Type B pancreatic cell (in vitro differentiated cells): Measurements from ENCODE around the gene APBA2. TPM values are rescaled to one million over a fixed set of nuclear protein-coding genes. Genes with fewer than 3 reads are reported as not detected.

Source experiments
- DNase-seq: peaks from one replicate; pipeline ENCODE4 v3.0.0; 2021; ENCODE audit warnings: mixed read lengths; ENCODE audit not compliant: unreplicated experiment; ENCODE audit errors: extremely low spot score
- H3K27ac Mint-ChIP-seq: 2 replicates; pipeline ENCODE4 v1.8.0; 2021; ENCODE audit warnings: mild to moderate bottlenecking, mixed read lengths
- H3K27me3 Mint-ChIP-seq: 2 replicates; pipeline ENCODE4 v1.8.0; 2021; ENCODE audit warnings: mixed read lengths
- H3K36me3 Mint-ChIP-seq: 2 replicates; pipeline ENCODE4 v1.8.0; 2021; ENCODE audit warnings: mixed read lengths
- H3K4me1 Mint-ChIP-seq: one replicate; pipeline ENCODE4 v1.8.0; 2021; ENCODE audit warnings: mixed read lengths; ENCODE audit not compliant: unreplicated experiment
- H3K4me3 Mint-ChIP-seq: 2 replicates; pipeline ENCODE4 v1.8.0; 2021; ENCODE audit warnings: mild to moderate bottlenecking, mixed read lengths
- H3K9me3 Mint-ChIP-seq: 2 replicates; pipeline ENCODE4 v1.8.0; 2021; ENCODE audit warnings: mixed read lengths
- CTCF ChIP-seq: fragments of 200-600 bp; sonication (generic); conservative IDR thresholded peaks from 2 replicates; pipeline ENCODE4 v1.5.0; 2021; ENCODE audit warnings: antibody characterized with exemption, mild to moderate bottlenecking
- total RNA-seq: library from RNA; stranded (reverse); gene quantifications from 2 replicates; pipeline ENCODE4 v1.2.1, GENCODE V29; 2021; ENCODE audit warnings: low replicate concordance

APBA2 gene
- total RNA-seq, 1 donor from 2014 or later = 33.3 TPM

DNA sequence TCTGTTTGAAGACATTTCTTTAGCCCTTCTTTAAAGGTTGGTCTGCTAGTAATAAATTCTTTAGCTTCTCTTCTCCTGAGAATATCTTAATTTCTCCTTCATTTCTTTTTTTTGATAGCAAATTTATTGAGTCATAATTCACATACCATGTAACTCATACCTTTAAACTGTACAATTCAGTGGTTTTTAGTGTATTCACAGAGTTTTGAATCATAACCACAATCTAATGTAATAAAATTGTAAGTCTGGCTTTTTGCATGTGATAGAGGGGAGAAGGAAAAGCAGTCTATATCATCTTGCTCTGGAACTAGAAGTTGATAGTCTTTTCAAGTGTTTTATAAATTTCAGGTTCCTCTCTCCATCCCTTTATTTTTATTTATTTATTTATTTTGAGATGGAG, 81.3 kb downstream of the APBA2 start:
- no peaks in the 10 kb centered on the region for H3K27me3 Mint-ChIP-seq
- no peak overlapping the region for H3K4me3 Mint-ChIP-seq
- DNase-seq = no peak
- no peaks in the 10 kb centered on the region for H3K9me3 Mint-ChIP-seq
- no peak overlapping the region for H3K27ac Mint-ChIP-seq
- peaks cover 4% of the 10 kb centered on the region for H3K36me3 Mint-ChIP-seq
- TF ChIP-seq CTCF = no peak
- peaks cover 5% of the 10 kb centered on the region for H3K4me1 Mint-ChIP-seq

DNA sequence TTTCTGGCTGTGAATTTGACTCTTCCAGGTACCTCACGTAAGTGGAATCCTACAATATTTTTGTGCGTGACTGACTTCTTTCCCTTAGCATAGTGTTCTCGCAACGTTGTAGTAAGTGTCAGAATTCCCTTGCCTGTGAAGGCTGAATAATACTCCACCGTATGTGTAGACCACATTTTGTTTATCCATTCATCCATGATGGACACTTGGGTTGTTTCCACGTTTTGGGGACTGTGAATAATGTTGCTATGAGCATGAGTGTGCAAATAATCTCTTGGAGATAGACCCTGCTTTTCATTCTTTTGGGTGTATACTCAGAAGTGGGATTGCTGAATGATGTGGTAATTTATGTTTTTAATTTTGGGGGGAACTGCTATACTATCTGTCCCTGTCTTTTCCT, 82.2 kb downstream of the APBA2 start:
- Mint-ChIP-seq H3K27me3 (no peaks in the 10 kb centered on the region), H3K27ac (no peak overlapping the region), H3K4me3 (no peak overlapping the region), H3K36me3 (peaks cover 4% of the 10 kb centered on the region), H3K4me1 (peaks cover 5% of the 10 kb centered on the region), H3K9me3 (no peaks in the 10 kb centered on the region)
- DNase-seq = no peak
- no peak for TF ChIP-seq CTCF

DNA sequence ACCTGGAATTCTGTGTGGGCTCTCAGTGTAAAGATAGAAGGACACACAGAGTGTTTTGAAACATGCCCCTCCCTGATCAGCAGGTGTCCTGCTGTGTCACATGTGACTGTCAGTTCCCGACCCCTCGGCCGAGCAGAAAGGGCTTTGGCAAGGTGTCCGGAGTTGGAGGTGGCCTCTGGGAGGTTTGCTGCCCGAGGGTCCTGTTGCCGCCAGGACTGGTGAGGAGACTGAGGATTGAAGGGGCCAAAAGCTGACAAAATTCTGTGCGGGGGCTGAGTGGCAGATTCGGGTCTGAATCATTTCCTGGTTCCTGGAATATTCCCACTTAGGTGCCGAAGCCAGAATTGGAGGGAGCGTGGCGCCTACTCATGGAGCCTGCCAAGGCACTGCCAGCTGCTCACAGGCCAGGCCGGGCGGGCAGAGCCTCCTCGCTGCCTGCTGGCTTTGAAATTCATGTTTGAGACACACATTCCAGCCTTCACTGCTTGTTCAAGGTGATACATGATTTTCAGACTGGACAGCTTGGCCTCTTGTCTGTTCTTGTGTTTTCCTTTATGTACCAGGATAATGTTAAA, 83.8 kb downstream of the APBA2 start:
- TF ChIP-seq CTCF = no peak

DNA sequence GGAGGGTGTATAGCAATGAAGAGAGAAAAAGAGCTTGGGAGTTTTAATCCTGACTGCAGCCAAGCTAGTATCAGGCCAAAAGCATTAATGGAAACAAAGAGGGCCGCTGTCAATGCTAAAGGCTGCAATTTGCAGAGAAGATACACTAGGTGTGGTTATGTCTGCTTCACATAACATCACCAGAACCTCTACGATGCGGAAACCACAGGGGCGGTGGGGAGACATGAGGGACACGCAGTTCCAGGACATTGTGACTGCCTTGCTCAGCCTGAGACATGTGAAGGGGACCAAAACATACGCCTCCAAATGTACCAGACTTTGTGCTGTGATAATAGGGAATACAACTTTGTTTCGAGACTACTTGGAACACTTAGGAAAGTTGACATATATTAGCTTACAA, 88.4 kb downstream of the APBA2 start:
- TF ChIP-seq CTCF = no peak
- H3K4me1 Mint-ChIP-seq = peaks cover 2% of the 10 kb centered on the region
- H3K36me3 Mint-ChIP-seq = no peaks in the 10 kb centered on the region
- no peak for DNase-seq
- no peaks in the 10 kb centered on the region for H3K27me3 Mint-ChIP-seq
- H3K4me3 Mint-ChIP-seq = no peak overlapping the region
- no peak overlapping the region for H3K27ac Mint-ChIP-seq
- H3K9me3 Mint-ChIP-seq = no peaks in the 10 kb centered on the region

More for the DNA sequence above, 83.8 kb downstream of the APBA2 start:
- no peak for DNase-seq
- no peak overlapping the region for H3K4me3 Mint-ChIP-seq
- H3K36me3 Mint-ChIP-seq = peaks cover 4% of the 10 kb centered on the region
- H3K27ac Mint-ChIP-seq = no peak overlapping the region
- no peaks in the 10 kb centered on the region for H3K9me3 Mint-ChIP-seq
- H3K27me3 Mint-ChIP-seq = no peaks in the 10 kb centered on the region
- H3K4me1 Mint-ChIP-seq = peaks cover 5% of the 10 kb centered on the region

GRCh38 chr15:28975766-28976179, 90.0 kb downstream of the APBA2 start:
- H3K4me3 Mint-ChIP-seq = no peak overlapping the region
- no peaks in the 10 kb centered on the region for H3K9me3 Mint-ChIP-seq
- H3K27me3 Mint-ChIP-seq = no peaks in the 10 kb centered on the region
- DNase-seq = no peak
- peaks cover 13% of the 10 kb centered on the region for H3K4me1 Mint-ChIP-seq
- H3K36me3 Mint-ChIP-seq = no peaks in the 10 kb centered on the region
- no peak overlapping the region for H3K27ac Mint-ChIP-seq
- peak; percentile 85 for TF ChIP-seq CTCF
